ENCODE data around the gene NPTN.
"Not testable (repeated sequence)": the region's sequence is repeated elsewhere in the genome, so short reads cannot be mapped to it uniquely, and the experiment has no call there.

Gene NPTN

DNA sequence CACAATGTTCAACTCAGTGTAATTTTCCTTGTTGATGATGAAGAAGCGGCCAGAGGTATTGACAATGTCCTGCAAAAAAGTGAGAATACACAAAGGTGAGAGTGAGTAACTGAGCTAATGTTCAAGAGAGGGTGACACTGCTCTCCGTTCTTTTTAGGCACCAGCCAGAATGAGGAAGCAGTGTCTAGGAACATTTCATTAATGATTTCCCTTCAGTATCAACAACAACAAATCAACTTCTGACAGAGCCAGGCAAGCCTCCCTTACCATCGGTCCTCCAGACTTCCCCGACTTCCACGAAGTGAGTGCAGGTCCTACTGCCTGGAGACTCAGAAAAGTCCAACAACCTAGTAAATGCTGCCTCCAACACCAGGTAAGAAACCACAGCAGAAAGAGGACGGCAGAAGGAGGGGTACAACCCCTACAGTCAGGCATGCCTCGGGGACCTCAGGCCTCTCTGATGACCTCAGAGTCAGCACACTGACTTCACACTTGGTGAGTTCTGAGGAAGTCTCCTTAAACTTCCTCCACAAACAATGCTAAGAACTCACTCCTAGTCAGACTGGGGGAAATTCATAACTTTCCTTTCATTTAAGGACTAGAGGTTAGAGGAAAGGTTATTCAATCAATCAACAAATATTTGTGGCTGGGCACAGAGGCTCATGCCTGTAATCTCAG lies 62.7 kb downstream of the NPTN start:
- no peak for DNase-seq

DNA sequence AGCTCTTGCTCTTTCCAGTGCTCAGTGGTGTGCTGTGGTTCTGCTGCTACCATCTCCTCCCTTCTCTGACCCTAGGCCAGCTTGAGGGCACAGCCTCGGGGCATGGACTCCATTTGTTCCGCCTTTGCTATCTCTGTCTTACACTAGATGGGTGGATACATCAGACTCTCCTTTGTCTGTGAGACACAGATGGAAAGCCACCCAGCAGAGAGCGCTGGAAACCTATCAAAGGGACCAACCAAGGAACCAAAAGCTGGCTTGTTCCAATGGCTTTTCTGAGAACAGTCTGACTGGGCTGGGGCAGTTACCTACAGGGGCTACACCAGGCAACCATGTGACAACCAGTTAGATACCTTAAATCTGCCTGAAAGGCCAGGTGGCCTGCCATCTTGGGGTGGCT lies 63.8 kb downstream of the NPTN start:
- no peak for DNase-seq

DNA sequence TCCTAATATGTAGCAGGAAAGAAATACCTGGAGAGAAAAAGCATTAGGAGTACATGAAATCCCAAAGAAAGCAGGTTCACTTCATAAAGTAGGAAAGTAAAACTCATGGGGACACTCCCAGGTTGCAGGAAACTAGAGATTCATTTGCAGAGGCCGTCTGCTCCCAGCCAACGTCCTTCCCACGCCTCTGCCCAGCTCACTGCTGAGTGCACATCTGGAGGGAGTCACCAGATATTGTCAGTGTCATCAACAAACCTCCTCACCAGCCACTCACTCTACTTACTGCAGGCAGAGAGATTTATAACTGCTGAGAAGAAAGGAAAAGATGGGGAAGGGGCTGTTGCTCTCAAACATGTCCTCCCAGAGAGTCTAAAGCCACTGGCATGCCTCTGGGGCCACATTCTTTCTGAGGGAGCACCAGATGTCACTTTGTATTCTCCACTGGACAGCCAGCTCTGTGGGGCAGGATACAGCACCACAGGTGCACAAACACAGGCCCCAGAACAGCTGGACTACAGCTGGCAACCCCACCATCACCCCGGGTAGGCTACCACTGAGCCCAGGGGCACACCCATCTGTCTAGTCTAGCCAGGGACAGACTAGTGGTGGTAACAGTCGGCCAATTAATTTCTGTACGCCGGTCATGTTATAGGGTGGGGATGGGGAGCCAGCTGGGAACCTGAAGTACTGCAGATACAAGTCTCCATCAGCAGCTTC lies 64.5 kb downstream of the NPTN start:
- no peak for DNase-seq

GRCh38 chr15:73567020-73567419 lies 66.2 kb downstream of the NPTN start:
- no peak for DNase-seq

- DNase-seq: no peak
Observed at GRCh38 chr15:73564255-73564654, 68.9 kb downstream of the NPTN start.

GRCh38 chr15:73560501-73561117 lies 72.6 kb downstream of the NPTN start:
- peak in 1 of 2 donors; percentile 8 for DNase-seq

DNA sequence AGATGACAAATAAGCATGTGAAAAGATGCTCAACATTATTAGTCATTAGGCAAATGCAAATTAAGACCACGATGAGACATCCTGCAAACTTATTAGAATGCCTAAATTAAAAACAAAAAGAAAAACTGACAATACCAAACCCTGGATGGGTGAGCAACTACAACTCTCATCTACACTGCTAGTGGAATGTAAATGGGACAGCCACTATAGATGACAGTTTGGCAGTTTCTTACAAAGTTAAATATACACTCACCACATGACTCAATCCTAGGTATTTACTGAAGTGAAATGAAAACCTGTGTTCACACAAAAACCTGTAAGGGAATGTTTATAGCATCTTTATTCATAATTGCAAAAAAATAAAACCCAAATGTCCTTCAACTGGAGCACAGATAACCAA lies 74.7 kb downstream of the NPTN start:
- DNase-seq: no peak

- no peak for DNase-seq
Observed at GRCh38 chr15:73555080-73555479, 78.1 kb downstream of the NPTN start.

- DNase-seq: no peak
Observed at GRCh38 chr15:73550190-73550589, 83.0 kb downstream of the NPTN start.

- DNase-seq: not testable (repeated sequence)
Observed at GRCh38 chr15:73548925-73549324, 84.3 kb downstream of the NPTN start.

GRCh38 chr15:73541479-73541878 lies 91.7 kb downstream of the NPTN start:
- DNase-seq: no peak

DNA sequence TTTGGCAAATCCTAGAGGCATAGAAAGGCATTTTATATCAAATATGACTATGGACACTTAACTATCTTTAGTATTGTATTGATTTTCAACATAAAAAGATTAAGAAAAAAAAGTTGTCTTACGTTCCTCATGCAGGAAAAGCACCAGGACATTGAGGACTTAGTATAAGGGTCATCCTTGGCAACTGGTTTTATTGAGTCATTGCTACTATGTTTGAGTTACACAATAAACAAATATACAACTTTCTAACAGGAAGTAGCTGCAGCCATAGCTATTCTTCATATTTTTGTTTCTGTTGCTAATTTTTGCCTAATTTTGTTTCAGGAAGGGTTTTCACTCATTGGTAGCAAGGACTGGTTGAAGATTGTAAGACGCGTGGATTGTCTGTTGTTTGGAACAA lies 93.0 kb downstream of the NPTN start:
- DNase-seq: no peak

DNA sequence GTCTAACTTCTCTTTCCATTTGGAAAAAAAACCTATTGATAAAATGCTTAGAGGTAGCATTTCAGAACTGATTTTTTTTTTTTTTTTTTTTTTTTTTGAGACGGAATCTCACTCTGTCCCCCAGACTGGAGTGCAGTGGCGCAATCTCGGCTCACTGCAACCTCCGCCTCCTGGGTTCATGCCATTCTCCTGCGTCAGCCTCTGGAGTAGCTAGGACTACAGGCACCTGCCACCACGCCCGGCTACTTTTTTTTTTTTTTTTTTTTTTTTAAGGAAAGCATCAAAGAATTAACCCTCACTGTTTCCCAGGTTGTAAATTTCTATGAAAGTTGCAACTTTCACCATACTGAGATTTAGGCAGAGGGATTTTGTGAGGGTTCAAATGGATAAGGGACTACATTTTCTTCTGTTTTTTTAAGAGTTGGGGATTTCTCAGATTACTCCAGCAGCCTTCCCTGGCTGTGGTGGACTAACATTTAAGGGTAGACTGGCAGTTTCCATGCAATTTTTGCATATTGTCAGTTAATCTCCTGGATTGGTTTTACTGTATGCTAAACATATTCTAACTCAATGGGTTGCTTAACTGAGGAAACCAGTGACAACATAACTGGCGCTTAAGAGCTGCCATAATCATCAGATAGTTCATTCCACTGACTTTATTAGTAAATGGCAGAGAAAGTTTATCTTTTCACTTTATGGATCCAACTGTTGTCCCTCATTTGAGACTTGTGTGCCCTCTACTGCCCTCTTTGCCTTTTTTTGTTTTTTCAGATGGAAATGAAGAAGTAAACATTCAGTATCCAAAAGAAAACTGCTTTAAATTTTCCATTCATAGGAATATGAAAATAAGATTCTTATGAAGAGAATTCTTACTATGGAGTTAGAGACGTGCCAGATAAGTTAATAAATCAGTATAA lies 93.7 kb downstream of the NPTN start:
- no peak for DNase-seq

- DNase-seq: no peak
Observed at GRCh38 chr15:73538563-73539211, 94.5 kb downstream of the NPTN start.

- DNase-seq: no peak
Observed at GRCh38 chr15:73538123-73538522, 95.1 kb downstream of the NPTN start.

- DNase-seq: no peak
Observed at GRCh38 chr15:73530649-73531048, 102.5 kb downstream of the NPTN start.

GRCh38 chr15:73527598-73527997 lies 105.6 kb downstream of the NPTN start:
- no peak for DNase-seq

DNA sequence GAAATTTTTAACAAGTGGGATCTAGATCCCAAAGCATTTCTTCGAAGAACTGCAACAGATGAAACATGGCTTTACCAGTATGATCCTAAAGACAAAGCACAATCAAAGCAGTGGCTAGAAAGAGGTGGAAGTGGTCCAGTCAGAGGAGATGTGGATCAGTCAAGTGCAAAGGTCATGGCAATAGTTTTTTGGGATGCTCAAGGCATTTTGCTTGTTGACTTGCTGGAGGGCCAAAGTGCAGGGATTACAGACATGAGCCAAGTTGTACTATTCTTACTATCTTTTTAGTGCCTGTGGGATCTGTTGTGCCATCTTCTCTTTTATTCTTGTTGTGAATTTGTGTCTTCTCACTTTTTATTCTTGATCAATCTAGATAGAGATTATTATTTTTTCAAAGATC lies 108.3 kb downstream of the NPTN start:
- no peak for DNase-seq

DNA sequence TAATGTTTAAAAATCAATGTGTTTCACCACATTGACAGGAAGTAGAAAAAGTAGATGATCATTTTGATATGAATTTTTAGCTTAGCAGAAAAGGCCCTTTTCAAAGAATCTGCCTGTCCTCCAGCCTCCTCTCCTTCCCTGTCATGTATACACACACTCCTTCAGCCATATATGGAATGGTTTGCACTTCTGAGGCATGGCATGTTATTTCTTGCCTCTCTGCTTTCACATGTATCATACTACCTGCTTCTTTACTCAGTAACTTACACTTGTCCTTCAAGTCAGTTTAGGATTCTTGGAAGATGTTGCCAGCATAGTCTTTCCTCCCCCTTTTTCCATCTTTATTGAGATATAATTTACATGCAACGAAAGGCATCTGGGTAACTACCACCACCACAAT lies 111.2 kb downstream of the NPTN start:
- DNase-seq: no peak

DNA sequence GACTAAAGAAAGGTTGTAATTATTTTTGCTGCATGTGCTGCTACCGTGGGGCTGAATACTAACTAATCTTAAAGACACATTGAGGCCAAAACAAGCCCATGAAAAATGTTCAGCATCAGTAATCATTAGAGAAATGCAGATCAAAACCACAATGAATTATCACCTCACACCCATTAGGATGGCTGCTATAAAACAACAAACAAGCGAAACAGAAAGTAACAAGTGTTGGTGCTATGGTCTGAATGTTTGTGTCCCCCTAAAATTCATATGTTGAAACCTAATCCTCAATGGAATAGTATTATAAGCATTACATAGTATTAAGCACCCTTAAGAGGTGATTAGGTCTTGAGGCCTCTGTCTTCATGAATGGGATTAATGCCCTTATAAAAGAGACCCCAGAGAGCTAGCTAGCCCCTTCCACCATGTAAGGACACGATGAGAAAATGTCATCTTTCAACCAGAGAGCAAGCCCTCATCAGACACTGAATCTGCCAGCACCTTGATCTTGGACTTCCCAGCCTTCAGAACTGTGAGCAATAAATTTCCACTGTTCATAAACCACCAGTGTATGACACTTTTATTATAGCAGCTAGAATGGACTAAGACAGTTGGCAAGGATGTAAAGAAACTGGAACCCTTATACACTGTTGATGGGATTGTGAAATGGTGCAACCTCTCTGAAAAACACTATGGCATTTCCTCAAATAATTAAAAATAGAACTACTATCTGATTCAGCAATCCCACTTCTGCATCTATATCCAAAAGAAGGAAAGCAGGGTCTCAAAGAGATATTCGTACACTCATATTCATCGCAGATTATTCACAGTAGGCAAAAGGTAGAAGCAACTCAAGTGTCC lies 114.1 kb downstream of the NPTN start:
- no peak for DNase-seq

GRCh38 chr15:73518180-73518862 lies 114.9 kb downstream of the NPTN start:
- no peak for DNase-seq

Data from stimulated activated CD4-positive, alpha-beta T cell treated with anti-CD3 and anti-CD28 coated beads, Interleukin-2, amount 100 ng/mL, for 48 hours (primary cell).